GM12878 (cell line): Measurements from ENCODE around the gene CDH4. TPM values are rescaled to one million over a fixed set of nuclear protein-coding genes. Genes with fewer than 3 reads are reported as not detected.

Experiments
- ATAC-seq: fragments of 200-7000 bp; cut with Tn5 transposase; 3 replicates; pipeline ENCODE4 v1.9.1; 2020; ENCODE audit warnings: mild to moderate bottlenecking, moderate library complexity
- BruUV-seq: library from RNA; stranded (reverse); fragments of 400-500 nt; replicated peaks from 2 replicates; lab custom pipeline; 2021; lab: Mats Ljungman, UMichigan
- CTCF ChIA-PET: fragments of 300-600 bp; sonication (Branson Sonifier 250); formaldehyde crosslinking; extraction: SDS; loops from one replicate; lab custom pipeline; 2021; ENCODE audit warnings: inconsistent platforms; lab: Yijun Ruan, JAX
- POLR2A ChIA-PET: fragments of 350-600 bp; formaldehyde crosslinking; extraction: SDS; loops from one replicate; lab custom pipeline; 2021; ENCODE audit warnings: inconsistent platforms; lab: Charles Lee
- RAD21 ChIA-PET: fragments of 300-600 bp; sonication (Branson Sonifier 250); formaldehyde crosslinking; loops from one replicate; lab custom pipeline; 2023; ENCODE audit warnings: antibody characterized with exemption; ENCODE audit not compliant: unreplicated experiment; lab: Charles Lee
- SMC1A ChIA-PET: fragments of 300-600 bp; sonication (Branson Sonifier 250); formaldehyde crosslinking; loops from one replicate; lab custom pipeline; 2023; ENCODE audit not compliant: unreplicated experiment, uncharacterized antibody; lab: Charles Lee
- DNase-seq: peaks from one replicate; pipeline ENCODE4 v3.0.0-alpha.2; 2011; ENCODE audit warnings: low read depth, low spot score
- FAIRE-seq: peaks from 3 replicates; lab custom pipeline; 2011; peaks lifted over from hg19 to GRCh38; lab: Jason Lieb, UNC
- H2AFZ ChIP-seq: 2 replicates; pipeline ENCODE4 v1.6.0; 2011; ENCODE audit warnings: low read depth, low read length, control low read depth; ENCODE audit not compliant: control insufficient read depth
- H3K27ac ChIP-seq: 2 replicates; pipeline ENCODE4 v1.5.1; 2011; ENCODE audit warnings: control low read depth; ENCODE audit not compliant: control insufficient read depth, insufficient read depth
- H3K27me3 ChIP-seq, 2 experiments: replicated peaks in 1 of 2; 2 replicates each; pipeline versions ENCODE4 v1.6.0 to v1.6.1; 2011; ENCODE audit warnings: low read length in 1 of 2; ENCODE audit not compliant: control insufficient read depth in 2 of 2, insufficient read depth in 2 of 2
- H3K36me3 ChIP-seq, 2 experiments: 2 replicates each; pipeline ENCODE4 v1.5.1; 2011; ENCODE audit warnings: low read length in 1 of 2; ENCODE audit not compliant: control insufficient read depth in 2 of 2, insufficient read depth in 2 of 2
- H3K4me1 ChIP-seq: 2 replicates; pipeline ENCODE4 v1.6.1; 2011; ENCODE audit warnings: mild to moderate bottlenecking, low read length, moderate library complexity, mixed read lengths; ENCODE audit not compliant: control insufficient read depth, insufficient read depth
- H3K4me2 ChIP-seq: 2 replicates; pipeline ENCODE4 v1.6.0; 2011; ENCODE audit warnings: control low read depth; ENCODE audit not compliant: control insufficient read depth, insufficient read depth
- H3K4me3 ChIP-seq: fragments of 200-600 bp; sonication (generic); 2 replicates; pipeline ENCODE4 v1.5.1; 2016
- H3K79me2 ChIP-seq: 2 replicates; pipeline ENCODE4 v1.6.0; 2011; ENCODE audit warnings: low read length; ENCODE audit not compliant: control insufficient read depth, insufficient read depth
- H3K9ac ChIP-seq: 2 replicates; pipeline ENCODE4 v1.8.0; 2011; ENCODE audit warnings: low read length, control low read depth, mixed read lengths; ENCODE audit not compliant: control insufficient read depth, insufficient read depth
- H3K9me3 ChIP-seq: replicated peaks from 3 replicates; pipeline ENCODE4 v1.5.1; 2011; ENCODE audit warnings: mild to moderate bottlenecking, low read length; ENCODE audit not compliant: control insufficient read depth, insufficient read depth
- H4K20me1 ChIP-seq: 2 replicates; pipeline ENCODE4 v1.6.0; 2011; ENCODE audit not compliant: control insufficient read depth, insufficient read depth
- ATF7 ChIP-seq: fragments of 450-650 bp; IDR thresholded peaks from 2 replicates; pipeline ENCODE4 v1.6.1; 2016; ENCODE audit warnings: low read depth, mild to moderate bottlenecking
- BACH1 ChIP-seq: fragments of 450-650 bp; IDR thresholded peaks from 2 replicates; pipeline ENCODE4 v1.6.1; 2017; ENCODE audit warnings: mild to moderate bottlenecking, borderline replicate concordance
- BCL11A ChIP-seq: IDR thresholded peaks from 2 replicates; pipeline ENCODE4 v1.6.1; 2011; ENCODE audit warnings: low read depth, low read length
- BHLHE40 ChIP-seq, 2 experiments: fragments of 450-650 bp in 1 of 2; IDR thresholded peaks; 2 replicates each; pipeline ENCODE4 v1.6.1; 2011 to 2017; ENCODE audit warnings: low read depth in 2 of 2, borderline replicate concordance in 1 of 2, improper control_type of control experiment in 1 of 2, low read length in 1 of 2, mild to moderate bottlenecking in 1 of 2
- CBFB ChIP-seq: IDR thresholded peaks from 2 replicates; pipeline ENCODE4 v1.6.1; 2016; ENCODE audit warnings: antibody characterized with exemption, low read depth
- CHD4 ChIP-seq: fragments of 200-600 bp; sonication (generic); IDR thresholded peaks from 2 replicates; pipeline ENCODE4 v1.6.1; 2016; ENCODE audit warnings: mild to moderate bottlenecking
- FOS ChIP-seq: IDR thresholded peaks from 3 replicates; pipeline ENCODE4 v1.6.1; 2011; ENCODE audit warnings: borderline replicate concordance; ENCODE audit not compliant: insufficient read length; ENCODE audit errors: extremely low read depth
- GABPA ChIP-seq: IDR thresholded peaks from 2 replicates; pipeline ENCODE4 v1.6.1; 2014; ENCODE audit warnings: antibody characterized with exemption, low read depth, mild to moderate bottlenecking, inconsistent platforms
- MTA3 ChIP-seq: IDR thresholded peaks from 2 replicates; pipeline ENCODE4 v1.6.1; 2012; ENCODE audit warnings: low read length, inconsistent platforms, borderline replicate concordance
- RAD21 ChIP-seq: IDR thresholded peaks from 2 replicates; pipeline ENCODE4 v1.6.1; 2011; ENCODE audit warnings: mild to moderate bottlenecking, low read depth, low read length, moderate library complexity; ENCODE audit not compliant: insufficient read depth
- RAD51 ChIP-seq: fragments of 450-650 bp; IDR thresholded peaks from 2 replicates; pipeline ENCODE4 v1.6.1; 2016; ENCODE audit warnings: moderate library complexity, mild to moderate bottlenecking, inconsistent platforms
- TCF3 ChIP-seq: IDR thresholded peaks from 2 replicates; pipeline ENCODE4 v1.6.1; 2012; ENCODE audit warnings: low read depth, mild to moderate bottlenecking, low read length, borderline replicate concordance; ENCODE audit not compliant: insufficient read depth
- ZNF207 ChIP-seq: fragments of 450-650 bp; IDR thresholded peaks from 2 replicates; pipeline ENCODE4 v1.6.1; 2014; ENCODE audit warnings: antibody characterized with exemption, mild to moderate bottlenecking, borderline replicate concordance
- ZNF384 ChIP-seq: IDR thresholded peaks from 2 replicates; pipeline ENCODE4 v1.6.1; 2012; ENCODE audit warnings: low read depth, mild to moderate bottlenecking, low read length, improper control_type of control experiment, borderline replicate concordance
- WGBS: methylation state at CpG from one replicate; pipeline ENCODE4 v1.1.6; 2016; ENCODE audit warnings: low lambda C conversion rate; ENCODE audit not compliant: insufficient replicate concordance, insufficient coverage; ENCODE audit errors: missing lambda C conversion rate; 5-methylcytosine and 5-hydroxymethylcytosine counted together
- in situ Hi-C: fragments of 300-500 bp; cut with MboI; formaldehyde crosslinking; loops from 9 replicates; pipeline ENCODE4 v1.14.3; 2018; ENCODE audit warnings: mixed read lengths
- intact Hi-C: fragments of 100-400 bp; cut with micrococcal nuclease; formaldehyde crosslinking; loops from one replicate; pipeline ENCODE4 v1.14.2; 2022; ENCODE audit not compliant: unreplicated experiment
- polyA plus RNA-seq, 11 experiments: library from polyadenylated mRNA; depleted of rRNA in 4 of 11; unstranded in 6 of 11; stranded (reverse) in 5 of 11; fragments of >200 nt; fragmentation: Nextera tagmentation in 4 of 11; fragmentation: Illumina TruSeq in 1 of 11; extraction: Ambion mirVana in 4 of 11; extraction: Trizol in 1 of 11; gene quantifications; 1 replicate in 1 of 11; 2 replicates in 10 of 11; pipeline versions ENCODE4 v1.2.1 to v1.2.3, GENCODE V29; 2011 to 2016; ENCODE audit warnings: inconsistent platforms in 2 of 11, missing spikeins in 2 of 11, low read depth in 1 of 11
- total RNA-seq, 4 experiments: library from RNA; depleted of rRNA in 3 of 4; stranded (reverse); fragments of >200 nt in 3 of 4; fragmentation: Illumina TruSeq in 1 of 4; extraction: Trizol in 1 of 4; gene quantifications; 2 replicates each; pipeline versions ENCODE4 v1.2.1 to v1.2.3, GENCODE V29; 2013 to 2021
- TF ChIP-seq, protein P1 (sequence below): fragments of 450-650 bp; IDR thresholded peaks from 2 replicates; pipeline ENCODE4 v1.6.1; 2018; ENCODE audit warnings: borderline replicate concordance, mild to moderate bottlenecking; ENCODE audit not compliant: partially characterized antibody
- TF ChIP-seq, protein P2 (sequence below): fragments of 150-350 bp; IDR thresholded peaks from 2 replicates; pipeline ENCODE4 v1.6.1; 2016; ENCODE audit warnings: low read depth, low read length

Gene CDH4
- total and polyA plus RNA-seq, 10 of the 15 experiments (the other 5 are each of a cell fraction or from before 2014, with no cell fraction given), result not detected

DNA sequence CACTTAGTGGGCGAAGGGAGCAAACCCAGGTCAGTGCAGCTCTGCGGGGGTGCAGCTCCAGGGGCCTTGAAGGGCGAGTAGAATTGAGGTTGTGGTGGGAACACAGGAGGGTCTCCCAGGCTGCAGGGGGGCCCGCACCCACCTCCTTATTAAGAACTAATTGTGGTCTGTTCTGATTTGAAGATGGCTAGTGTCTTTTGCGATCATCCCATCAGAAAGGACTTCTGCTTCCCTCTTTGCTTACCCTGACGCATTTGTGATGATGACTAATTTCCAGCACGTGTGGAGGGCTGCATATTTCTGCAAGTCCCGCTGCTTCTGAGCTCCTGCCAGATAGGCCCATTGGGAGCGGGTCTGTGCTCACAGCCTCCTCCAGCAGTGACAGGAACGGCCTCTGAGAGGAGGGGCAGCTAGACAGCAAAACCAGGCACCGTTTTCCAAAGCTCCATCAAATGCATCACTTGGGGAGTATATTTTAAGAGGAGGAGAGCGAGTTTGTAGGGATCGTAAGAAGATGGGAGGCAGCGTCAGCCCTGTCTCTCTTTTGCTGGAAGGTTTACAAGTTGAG is 268.9 kb downstream of the CDH4 start:
- POLR2A ChIA-PET, result no interaction called here
- Histone ChIP-seq H3K79me2 (no peaks in the 10 kb centered on the region), H3K27ac (no peak overlapping the region), H3K9me3 (no peaks in the 10 kb centered on the region; the same call in 2 of the 3 replicates), H2AFZ (no peak overlapping the region), H4K20me1 (no peaks in the 10 kb centered on the region), H3K27me3 (no peaks in the 10 kb centered on the region), H3K9ac (no peak overlapping the region), H3K4me1 (no peaks in the 10 kb centered on the region), H3K4me3 (no peak overlapping the region), H3K36me3 (no peaks in the 10 kb centered on the region), H3K4me2 (no peak overlapping the region)
- FAIRE-seq (no peak), ATAC-seq (no peak), DNase-seq (no peak)
- SMC1A ChIA-PET, result no interaction called here
- WGBS, result 36% methylated on average over 14 of the region's 14 CpGs
- RAD21 ChIA-PET, result no interaction called here
- intact Hi-C loops, result no loop called here
- CTCF ChIA-PET, result no interaction called here
- BruUV-seq, result no TSS peak
- in situ Hi-C loops, result no loop called here
- no peak for TF ChIP-seq CHD4
- no peak for TF ChIP-seq CBFB
- no peak for TF ChIP-seq RAD21
- no peak for TF ChIP-seq ZNF207
- no peak for TF ChIP-seq ATF7
- TF ChIP-seq ZNF384, result no peak
- TF ChIP-seq, protein P1, sequence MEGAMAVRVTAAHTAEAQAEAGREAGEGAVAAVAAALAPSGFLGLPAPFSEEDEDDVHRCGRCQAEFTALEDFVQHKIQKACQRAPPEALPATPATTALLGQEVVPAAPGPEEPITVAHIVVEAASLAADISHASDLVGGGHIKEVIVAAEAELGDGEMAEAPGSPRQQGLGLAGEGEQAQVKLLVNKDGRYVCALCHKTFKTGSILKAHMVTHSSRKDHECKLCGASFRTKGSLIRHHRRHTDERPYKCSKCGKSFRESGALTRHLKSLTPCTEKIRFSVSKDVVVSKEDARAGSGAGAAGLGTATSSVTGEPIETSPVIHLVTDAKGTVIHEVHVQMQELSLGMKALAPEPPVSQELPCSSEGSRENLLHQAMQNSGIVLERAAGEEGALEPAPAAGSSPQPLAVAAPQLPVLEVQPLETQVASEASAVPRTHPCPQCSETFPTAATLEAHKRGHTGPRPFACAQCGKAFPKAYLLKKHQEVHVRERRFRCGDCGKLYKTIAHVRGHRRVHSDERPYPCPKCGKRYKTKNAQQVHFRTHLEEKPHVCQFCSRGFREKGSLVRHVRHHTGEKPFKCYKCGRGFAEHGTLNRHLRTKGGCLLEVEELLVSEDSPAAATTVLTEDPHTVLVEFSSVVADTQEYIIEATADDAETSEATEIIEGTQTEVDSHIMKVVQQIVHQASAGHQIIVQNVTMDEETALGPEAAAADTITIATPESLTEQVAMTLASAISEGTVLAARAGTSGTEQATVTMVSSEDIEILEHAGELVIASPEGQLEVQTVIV, result no peak
- TF ChIP-seq TCF3, result no peak
- no peak for TF ChIP-seq BHLHE40 (IDR thresholded peaks at IDR 0.05; ENCODE audit: borderline replicate concordance in 1 of 2, low read depth in 2 of 2, low read length in 1 of 2)
- TF ChIP-seq MTA3, result no peak
- TF ChIP-seq, protein P2, sequence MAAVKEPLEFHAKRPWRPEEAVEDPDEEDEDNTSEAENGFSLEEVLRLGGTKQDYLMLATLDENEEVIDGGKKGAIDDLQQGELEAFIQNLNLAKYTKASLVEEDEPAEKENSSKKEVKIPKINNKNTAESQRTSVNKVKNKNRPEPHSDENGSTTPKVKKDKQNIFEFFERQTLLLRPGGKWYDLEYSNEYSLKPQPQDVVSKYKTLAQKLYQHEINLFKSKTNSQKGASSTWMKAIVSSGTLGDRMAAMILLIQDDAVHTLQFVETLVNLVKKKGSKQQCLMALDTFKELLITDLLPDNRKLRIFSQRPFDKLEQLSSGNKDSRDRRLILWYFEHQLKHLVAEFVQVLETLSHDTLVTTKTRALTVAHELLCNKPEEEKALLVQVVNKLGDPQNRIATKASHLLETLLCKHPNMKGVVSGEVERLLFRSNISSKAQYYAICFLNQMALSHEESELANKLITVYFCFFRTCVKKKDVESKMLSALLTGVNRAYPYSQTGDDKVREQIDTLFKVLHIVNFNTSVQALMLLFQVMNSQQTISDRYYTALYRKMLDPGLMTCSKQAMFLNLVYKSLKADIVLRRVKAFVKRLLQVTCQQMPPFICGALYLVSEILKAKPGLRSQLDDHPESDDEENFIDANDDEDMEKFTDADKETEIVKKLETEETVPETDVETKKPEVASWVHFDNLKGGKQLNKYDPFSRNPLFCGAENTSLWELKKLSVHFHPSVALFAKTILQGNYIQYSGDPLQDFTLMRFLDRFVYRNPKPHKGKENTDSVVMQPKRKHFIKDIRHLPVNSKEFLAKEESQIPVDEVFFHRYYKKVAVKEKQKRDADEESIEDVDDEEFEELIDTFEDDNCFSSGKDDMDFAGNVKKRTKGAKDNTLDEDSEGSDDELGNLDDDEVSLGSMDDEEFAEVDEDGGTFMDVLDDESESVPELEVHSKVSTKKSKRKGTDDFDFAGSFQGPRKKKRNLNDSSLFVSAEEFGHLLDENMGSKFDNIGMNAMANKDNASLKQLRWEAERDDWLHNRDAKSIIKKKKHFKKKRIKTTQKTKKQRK, result no peak
- TF ChIP-seq GABPA, result no peak
- no peak for TF ChIP-seq RAD51
- TF ChIP-seq BACH1, result no peak
- no peak for TF ChIP-seq FOS
- TF ChIP-seq BCL11A, result no peak
